ENCODE measurements around the gene OR2G3. TPM values are rescaled to one million over a fixed set of nuclear protein-coding genes. Genes with fewer than 3 reads are reported as not detected.

Gene OR2G3
- total and polyA plus RNA-seq, 2 of the 8 experiments (the other 6 are each of a cell fraction or from before 2014, with no cell fraction given): not detected

DNA sequence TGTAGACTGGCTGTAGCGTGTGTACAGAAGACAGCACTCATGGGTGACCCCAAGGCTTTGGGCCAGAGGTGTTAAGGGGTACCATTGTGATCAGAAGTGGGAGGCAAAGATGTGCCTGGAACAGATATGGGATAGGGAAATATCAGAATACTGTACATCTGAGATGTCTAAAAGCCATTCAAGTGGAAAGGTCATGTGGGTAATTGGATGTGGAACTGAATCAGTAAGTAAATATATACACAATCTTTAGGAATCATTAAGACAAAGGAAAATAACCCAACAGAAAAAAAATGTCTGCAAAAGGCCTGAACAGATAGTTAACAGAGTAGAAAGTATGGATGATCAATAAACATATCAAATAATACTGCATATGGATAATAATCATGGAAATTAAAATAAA is 47.7 kb downstream of the OR2G3 start:
- H3K79me1 ChIP-seq (ENCODE audit: low read depth, low read length): no peaks in the 10 kb centered on the region
- no peak overlapping the region for H3K9ac ChIP-seq (replicated peaks in 1 of 4; ENCODE audit: extremely low read depth in 1 of 4, low read depth in 3 of 4, low read length in 3 of 4)
- H4K20me1 ChIP-seq (replicated peaks in 1 of 2; ENCODE audit: control insufficient read depth in 1 of 2, insufficient read depth in 2 of 2, low read length in 2 of 2): no peaks in the 10 kb centered on the region
- H2BK12ac ChIP-seq (ENCODE audit: low read depth, low read length): no peak overlapping the region
- H3K4me1 ChIP-seq (replicated peaks in 1 of 4; ENCODE audit: control insufficient read depth in 3 of 4, insufficient read depth in 4 of 4, low read length in 3 of 4): peaks cover 0 to 3% (median 1%) of the 10 kb centered on the region in 4 experiments; a peak in 1 of 7 replicates
- no peak overlapping the region for H2AFZ ChIP-seq (ENCODE audit: low read length)
- no peak overlapping the region for H3K4me3 ChIP-seq (ENCODE audit: extremely low read depth in 1 of 4, insufficient read depth in 2 of 4, low read depth in 3 of 4, low read length in 4 of 4)
- no peaks in the 10 kb centered on the region for H3K23me2 ChIP-seq (ENCODE audit: low read depth, low read length)
- DNase-seq (ENCODE audit: low read depth in 1 of 2, low spot score in 2 of 2): no peak
- no peak overlapping the region for H3K4me2 ChIP-seq (ENCODE audit: insufficient read depth in 1 of 2, low read depth in 2 of 2, low read length in 2 of 2)
- H2BK20ac ChIP-seq (ENCODE audit: low read length): no peak overlapping the region
- no peak overlapping the region for H3K56ac ChIP-seq (replicated peaks; ENCODE audit: insufficient read length, low read depth, low read length)
- CTCF ChIA-PET (ENCODE audit: partially characterized antibody): no interaction called here
- no peaks in the 10 kb centered on the region; a peak in 2 of 7 replicates for H3K27me3 ChIP-seq (replicated peaks in 1 of 4; ENCODE audit: control insufficient read depth in 3 of 4, extremely low read depth in 1 of 4, insufficient read depth in 3 of 4, low read length in 3 of 4)
- no peak overlapping the region for H4K8ac ChIP-seq (ENCODE audit: extremely low read depth, insufficient read depth, low read length)
- H2BK120ac ChIP-seq (replicated peaks; ENCODE audit: low read depth, low read length): no peak overlapping the region
- no peak overlapping the region for H3K4ac ChIP-seq (replicated peaks; ENCODE audit: insufficient read length, low read depth, low read length)
- no peak overlapping the region for H4K5ac ChIP-seq (ENCODE audit: insufficient read length, low read depth, low read length)
- no peak overlapping the region for H2BK15ac ChIP-seq (ENCODE audit: low read length)
- peaks cover 0 to 11% of the 10 kb centered on the region in 2 experiments; a peak in 1 of 4 replicates for H3K9me3 ChIP-seq (ENCODE audit: insufficient read depth in 2 of 2, low read depth in 1 of 2, low read length in 1 of 2)
- no peak overlapping the region for H3K18ac ChIP-seq (ENCODE audit: extremely low read depth, low read length)
- no peaks in the 10 kb centered on the region for H3K79me2 ChIP-seq (ENCODE audit: control insufficient read depth in 1 of 2, insufficient read depth in 2 of 2, low read length in 2 of 2)
- 83% methylated on average over 1 of the region's 1 CpG; no CpG with 5 or more reads in 1 of the 2 experiments for WGBS, 2 experiments (ENCODE audit: extremely low coverage in 1 of 2, insufficient coverage in 1 of 2, insufficient read length in 1 of 2, insufficient replicate concordance in 2 of 2, low coverage in 1 of 2, low lambda C conversion rate in 2 of 2, missing lambda C conversion rate in 1 of 2)
- H2BK5ac ChIP-seq (ENCODE audit: low read depth, low read length): no peak overlapping the region
- H2AK5ac ChIP-seq (ENCODE audit: low read depth, low read length): no peak overlapping the region
- H4K91ac ChIP-seq (replicated peaks; ENCODE audit: insufficient read length, low read length): no peak overlapping the region
- no peak overlapping the region for H3K27ac ChIP-seq (ENCODE audit: low read depth, low read length)
- POLR2A ChIA-PET (ENCODE audit: partially characterized antibody): no interaction called here
- no peaks in the 10 kb centered on the region for H3K36me3 ChIP-seq (ENCODE audit: control insufficient read depth in 2 of 4, insufficient read depth in 4 of 4, low read length in 3 of 4)
- H3K23ac ChIP-seq (ENCODE audit: insufficient read length): no peak overlapping the region
- no peak overlapping the region for H3K14ac ChIP-seq (ENCODE audit: insufficient read length)
- FAIRE-seq: no peak
- no peak for TF ChIP-seq SRF (IDR thresholded peaks at IDR 0.05; ENCODE audit: low read depth, low read length)
- no peak for TF ChIP-seq CBX8 (IDR thresholded peaks at IDR 0.05; ENCODE audit: borderline replicate concordance, low read depth, low read length)
- TF ChIP-seq, protein P1, sequence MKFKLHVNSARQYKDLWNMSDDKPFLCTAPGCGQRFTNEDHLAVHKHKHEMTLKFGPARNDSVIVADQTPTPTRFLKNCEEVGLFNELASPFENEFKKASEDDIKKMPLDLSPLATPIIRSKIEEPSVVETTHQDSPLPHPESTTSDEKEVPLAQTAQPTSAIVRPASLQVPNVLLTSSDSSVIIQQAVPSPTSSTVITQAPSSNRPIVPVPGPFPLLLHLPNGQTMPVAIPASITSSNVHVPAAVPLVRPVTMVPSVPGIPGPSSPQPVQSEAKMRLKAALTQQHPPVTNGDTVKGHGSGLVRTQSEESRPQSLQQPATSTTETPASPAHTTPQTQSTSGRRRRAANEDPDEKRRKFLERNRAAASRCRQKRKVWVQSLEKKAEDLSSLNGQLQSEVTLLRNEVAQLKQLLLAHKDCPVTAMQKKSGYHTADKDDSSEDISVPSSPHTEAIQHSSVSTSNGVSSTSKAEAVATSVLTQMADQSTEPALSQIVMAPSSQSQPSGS (IDR thresholded peaks at IDR 0.05; ENCODE audit: low read length): no peak
- TF ChIP-seq HDAC6 (IDR thresholded peaks at IDR 0.05; ENCODE audit: low read depth, low read length): no peak
- no peak for TF ChIP-seq RBBP5 (IDR thresholded peaks at IDR 0.05; ENCODE audit: borderline replicate concordance, low read depth, low read length)
- no peak for TF ChIP-seq NRF1 (IDR thresholded peaks at IDR 0.05; ENCODE audit: low read depth, low read length)
- no peak for TF ChIP-seq SAP30 (IDR thresholded peaks at IDR 0.05; ENCODE audit: insufficient read depth, insufficient replicate concordance, low read length)
- no peak for TF ChIP-seq KDM4A (IDR thresholded peaks at IDR 0.05; ENCODE audit: low read depth, low read length, severe bottlenecking)
- TF ChIP-seq SIN3A (conservative IDR thresholded peaks at IDR 0.05 in 1 of 2, IDR thresholded peaks at IDR 0.05 in 1 of 2; ENCODE audit: low read depth in 1 of 2, low read length in 2 of 2): no peak
- TF ChIP-seq, protein P2, sequence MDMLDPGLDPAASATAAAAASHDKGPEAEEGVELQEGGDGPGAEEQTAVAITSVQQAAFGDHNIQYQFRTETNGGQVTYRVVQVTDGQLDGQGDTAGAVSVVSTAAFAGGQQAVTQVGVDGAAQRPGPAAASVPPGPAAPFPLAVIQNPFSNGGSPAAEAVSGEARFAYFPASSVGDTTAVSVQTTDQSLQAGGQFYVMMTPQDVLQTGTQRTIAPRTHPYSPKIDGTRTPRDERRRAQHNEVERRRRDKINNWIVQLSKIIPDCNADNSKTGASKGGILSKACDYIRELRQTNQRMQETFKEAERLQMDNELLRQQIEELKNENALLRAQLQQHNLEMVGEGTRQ (IDR thresholded peaks at IDR 0.05; ENCODE audit: low read length): no peak

All from H1 (cell line).